ENCODE data around the gene LPP. TPM values are rescaled to one million over a fixed set of nuclear protein-coding genes. Genes with fewer than 3 reads are reported as not detected.

The LPP gene
- total and polyA plus RNA-seq, 2 of the 13 experiments (the other 11 are each of a cell fraction or from before 2014, with no cell fraction given) = 19.2 to 29.9 TPM

DNA sequence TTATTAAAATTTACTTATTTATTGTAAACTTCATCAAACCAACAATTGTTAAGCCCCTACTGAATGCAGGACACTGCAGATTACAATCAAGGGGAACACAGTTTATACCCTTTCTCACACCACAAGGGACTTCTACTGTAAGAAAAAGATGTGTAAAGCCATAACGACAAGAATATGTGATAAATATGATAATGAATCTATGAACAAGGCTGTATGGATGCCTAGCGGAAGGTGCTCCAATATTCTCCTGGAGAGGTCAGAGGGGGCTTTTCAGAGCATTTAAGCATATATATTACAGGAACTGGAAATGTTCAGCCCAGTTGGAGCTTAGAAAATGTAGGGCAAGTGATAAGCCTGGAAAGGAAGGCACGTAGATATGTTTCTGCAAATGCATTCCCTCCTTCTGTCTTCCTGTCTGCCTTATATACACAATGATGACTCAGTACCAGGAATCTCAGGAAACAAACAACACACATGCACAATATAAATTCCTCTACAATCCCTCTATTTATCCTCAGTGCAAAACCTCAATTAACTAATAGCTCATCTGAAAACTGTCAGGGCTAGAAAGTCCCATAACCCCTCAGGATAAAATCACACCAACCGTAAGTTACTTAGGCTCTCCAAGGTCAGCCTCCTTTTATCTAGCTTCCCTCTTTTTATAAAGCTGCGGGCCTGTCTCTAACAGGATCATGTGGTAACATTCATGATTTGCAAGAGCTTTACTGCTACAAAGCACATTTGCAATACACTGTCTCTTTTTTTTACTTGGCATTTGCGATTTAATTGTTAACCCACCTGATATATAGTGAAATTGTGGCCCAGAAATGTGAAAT is 393.1 kb downstream of the LPP start (continued):
- TF ChIP-seq SMARCE1 (IDR thresholded peaks at IDR 0.05; ENCODE audit: borderline replicate concordance) = peak; percentile 39; the same call in 1 of the 2 replicates
- peak; percentile 70; the same call in 1 of the 2 replicates for TF ChIP-seq NFIC (IDR thresholded peaks at IDR 0.05; ENCODE audit: low read length)
- no peak for TF ChIP-seq ZNF546 (CRISPR knock-in tag; conservative IDR thresholded peaks at IDR 0.05)
- TF ChIP-seq SP5 (CRISPR knock-in tag; IDR thresholded peaks at IDR 0.05; ENCODE audit: borderline replicate concordance, low read depth) = 0 out of 2 replicates have a peak, but pooled peaks have one; percentile 17
- TF ChIP-seq ZBTB20 (CRISPR knock-in tag; IDR thresholded peaks at IDR 0.05; ENCODE audit: borderline replicate concordance, low read depth) = peak; percentile 91; the same call in 1 of the 2 replicates
- TF ChIP-seq, protein P1, sequence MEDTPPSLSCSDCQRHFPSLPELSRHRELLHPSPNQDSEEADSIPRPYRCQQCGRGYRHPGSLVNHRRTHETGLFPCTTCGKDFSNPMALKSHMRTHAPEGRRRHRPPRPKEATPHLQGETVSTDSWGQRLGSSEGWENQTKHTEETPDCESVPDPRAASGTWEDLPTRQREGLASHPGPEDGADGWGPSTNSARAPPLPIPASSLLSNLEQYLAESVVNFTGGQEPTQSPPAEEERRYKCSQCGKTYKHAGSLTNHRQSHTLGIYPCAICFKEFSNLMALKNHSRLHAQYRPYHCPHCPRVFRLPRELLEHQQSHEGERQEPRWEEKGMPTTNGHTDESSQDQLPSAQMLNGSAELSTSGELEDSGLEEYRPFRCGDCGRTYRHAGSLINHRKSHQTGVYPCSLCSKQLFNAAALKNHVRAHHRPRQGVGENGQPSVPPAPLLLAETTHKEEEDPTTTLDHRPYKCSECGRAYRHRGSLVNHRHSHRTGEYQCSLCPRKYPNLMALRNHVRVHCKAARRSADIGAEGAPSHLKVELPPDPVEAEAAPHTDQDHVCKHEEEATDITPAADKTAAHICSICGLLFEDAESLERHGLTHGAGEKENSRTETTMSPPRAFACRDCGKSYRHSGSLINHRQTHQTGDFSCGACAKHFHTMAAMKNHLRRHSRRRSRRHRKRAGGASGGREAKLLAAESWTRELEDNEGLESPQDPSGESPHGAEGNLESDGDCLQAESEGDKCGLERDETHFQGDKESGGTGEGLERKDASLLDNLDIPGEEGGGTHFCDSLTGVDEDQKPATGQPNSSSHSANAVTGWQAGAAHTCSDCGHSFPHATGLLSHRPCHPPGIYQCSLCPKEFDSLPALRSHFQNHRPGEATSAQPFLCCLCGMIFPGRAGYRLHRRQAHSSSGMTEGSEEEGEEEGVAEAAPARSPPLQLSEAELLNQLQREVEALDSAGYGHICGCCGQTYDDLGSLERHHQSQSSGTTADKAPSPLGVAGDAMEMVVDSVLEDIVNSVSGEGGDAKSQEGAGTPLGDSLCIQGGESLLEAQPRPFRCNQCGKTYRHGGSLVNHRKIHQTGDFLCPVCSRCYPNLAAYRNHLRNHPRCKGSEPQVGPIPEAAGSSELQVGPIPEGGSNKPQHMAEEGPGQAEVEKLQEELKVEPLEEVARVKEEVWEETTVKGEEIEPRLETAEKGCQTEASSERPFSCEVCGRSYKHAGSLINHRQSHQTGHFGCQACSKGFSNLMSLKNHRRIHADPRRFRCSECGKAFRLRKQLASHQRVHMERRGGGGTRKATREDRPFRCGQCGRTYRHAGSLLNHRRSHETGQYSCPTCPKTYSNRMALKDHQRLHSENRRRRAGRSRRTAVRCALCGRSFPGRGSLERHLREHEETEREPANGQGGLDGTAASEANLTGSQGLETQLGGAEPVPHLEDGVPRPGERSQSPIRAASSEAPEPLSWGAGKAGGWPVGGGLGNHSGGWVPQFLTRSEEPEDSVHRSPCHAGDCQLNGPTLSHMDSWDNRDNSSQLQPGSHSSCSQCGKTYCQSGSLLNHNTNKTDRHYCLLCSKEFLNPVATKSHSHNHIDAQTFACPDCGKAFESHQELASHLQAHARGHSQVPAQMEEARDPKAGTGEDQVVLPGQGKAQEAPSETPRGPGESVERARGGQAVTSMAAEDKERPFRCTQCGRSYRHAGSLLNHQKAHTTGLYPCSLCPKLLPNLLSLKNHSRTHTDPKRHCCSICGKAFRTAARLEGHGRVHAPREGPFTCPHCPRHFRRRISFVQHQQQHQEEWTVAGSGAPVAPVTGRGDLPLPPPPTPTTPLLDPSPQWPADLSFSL (CRISPR knock-in tag; IDR thresholded peaks at IDR 0.05) = no peak
- no peak for TF ChIP-seq ZFY (CRISPR knock-in tag; IDR thresholded peaks at IDR 0.05)
- TF ChIP-seq, protein P2, sequence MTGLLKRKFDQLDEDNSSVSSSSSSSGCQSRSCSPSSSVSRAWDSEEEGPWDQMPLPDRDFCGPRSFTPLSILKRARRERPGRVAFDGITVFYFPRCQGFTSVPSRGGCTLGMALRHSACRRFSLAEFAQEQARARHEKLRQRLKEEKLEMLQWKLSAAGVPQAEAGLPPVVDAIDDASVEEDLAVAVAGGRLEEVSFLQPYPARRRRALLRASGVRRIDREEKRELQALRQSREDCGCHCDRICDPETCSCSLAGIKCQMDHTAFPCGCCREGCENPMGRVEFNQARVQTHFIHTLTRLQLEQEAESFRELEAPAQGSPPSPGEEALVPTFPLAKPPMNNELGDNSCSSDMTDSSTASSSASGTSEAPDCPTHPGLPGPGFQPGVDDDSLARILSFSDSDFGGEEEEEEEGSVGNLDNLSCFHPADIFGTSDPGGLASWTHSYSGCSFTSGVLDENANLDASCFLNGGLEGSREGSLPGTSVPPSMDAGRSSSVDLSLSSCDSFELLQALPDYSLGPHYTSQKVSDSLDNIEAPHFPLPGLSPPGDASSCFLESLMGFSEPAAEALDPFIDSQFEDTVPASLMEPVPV (CRISPR knock-in tag; IDR thresholded peaks at IDR 0.05) = no peak
- no peak for TF ChIP-seq REL (CRISPR knock-in tag; conservative IDR thresholded peaks at IDR 0.05)
- no peak for TF ChIP-seq SOX6 (IDR thresholded peaks at IDR 0.05)
- TF ChIP-seq SOX6 (CRISPR knock-in tag; IDR thresholded peaks at IDR 0.05) = no peak
- TF ChIP-seq, protein P3, sequence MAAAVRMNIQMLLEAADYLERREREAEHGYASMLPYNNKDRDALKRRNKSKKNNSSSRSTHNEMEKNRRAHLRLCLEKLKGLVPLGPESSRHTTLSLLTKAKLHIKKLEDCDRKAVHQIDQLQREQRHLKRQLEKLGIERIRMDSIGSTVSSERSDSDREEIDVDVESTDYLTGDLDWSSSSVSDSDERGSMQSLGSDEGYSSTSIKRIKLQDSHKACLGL (CRISPR knock-in tag; IDR thresholded peaks at IDR 0.05) = no peak
- no peak for TF ChIP-seq SSRP1 (CRISPR knock-in tag; IDR thresholded peaks at IDR 0.05)
- TF ChIP-seq PRPF4 (IDR thresholded peaks at IDR 0.05; ENCODE audit: low read depth, low read length, poor library complexity, severe bottlenecking) = no peak
- TF ChIP-seq TBX3 (IDR thresholded peaks at IDR 0.05; ENCODE audit: borderline replicate concordance) = no peak
- TF ChIP-seq NFIB (CRISPR knock-in tag; IDR thresholded peaks at IDR 0.05; ENCODE audit: borderline replicate concordance) = no peak
- TF ChIP-seq FOXP1 (IDR thresholded peaks at IDR 0.05) = no peak; the same call in 1 of the 2 replicates
- peak; percentile 87 for TF ChIP-seq FOXP1 (CRISPR knock-in tag; IDR thresholded peaks at IDR 0.05)
- TF ChIP-seq NR2F6 (IDR thresholded peaks at IDR 0.05) = no peak
- TF ChIP-seq NR2F6 (CRISPR knock-in tag; IDR thresholded peaks at IDR 0.05) = peak; percentile 42; the same call in 1 of the 2 replicates
- TF ChIP-seq, protein P4, sequence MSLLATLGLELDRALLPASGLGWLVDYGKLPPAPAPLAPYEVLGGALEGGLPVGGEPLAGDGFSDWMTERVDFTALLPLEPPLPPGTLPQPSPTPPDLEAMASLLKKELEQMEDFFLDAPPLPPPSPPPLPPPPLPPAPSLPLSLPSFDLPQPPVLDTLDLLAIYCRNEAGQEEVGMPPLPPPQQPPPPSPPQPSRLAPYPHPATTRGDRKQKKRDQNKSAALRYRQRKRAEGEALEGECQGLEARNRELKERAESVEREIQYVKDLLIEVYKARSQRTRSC (CRISPR knock-in tag; IDR thresholded peaks at IDR 0.05; ENCODE audit: low read depth) = no peak
- TF ChIP-seq SCMH1 (CRISPR knock-in tag; IDR thresholded peaks at IDR 0.05; ENCODE audit: borderline replicate concordance) = no peak
- no peak for TF ChIP-seq CBFB (CRISPR knock-in tag; IDR thresholded peaks at IDR 0.05)
